Peyer's patch (tissue), 4 donors: ENCODE results near the gene SYS1. TPM values are rescaled to one million over a fixed set of nuclear protein-coding genes. Genes with fewer than 3 reads are reported as not detected.

Experiments
- DNase-seq, 3 donors: peaks; one replicate each; pipeline ENCODE4 v3.0.0-alpha.2; 2017 to 2019
- H3K27ac ChIP-seq, 4 donors: fragments of 200-600 bp; sonication (generic); one replicate each; pipeline ENCODE4 v1.5.1; 2016 to 2019
- H3K27me3 ChIP-seq, 2 donors: fragments of 200-600 bp; sonication (generic); one replicate each; pipeline ENCODE4 v1.5.1; 2019
- H3K36me3 ChIP-seq, 3 donors: fragments of 200-600 bp; sonication (generic); one replicate each; pipeline ENCODE4 v1.5.1; 2016 to 2019
- H3K4me1 ChIP-seq, 4 donors: fragments of 200-600 bp; sonication (generic); one replicate each; pipeline ENCODE4 v1.5.1; 2016 to 2019
- H3K4me3 ChIP-seq, 4 donors: fragments of 200-600 bp; sonication (generic); 1 replicate in 3 of 4; 2 replicates in 1 of 4; pipeline ENCODE4 v1.5.1; 2016 to 2019; ENCODE audit warnings: mild to moderate bottlenecking in 1 of 4
- H3K9me3 ChIP-seq, 4 donors: fragments of 200-600 bp; sonication (generic); one replicate each; pipeline ENCODE4 v1.5.1; 2016 to 2019; ENCODE audit warnings: mild to moderate bottlenecking in 1 of 4
- CTCF ChIP-seq, 6 experiments: fragments of 450-650 bp in 4 of 6; fragments of 200-600 bp in 2 of 6; sonication (generic) in 1 of 6; IDR thresholded peaks; one replicate each; pipeline ENCODE4 v1.5.1; 2017 to 2019; ENCODE audit warnings: antibody characterized with exemption in 6 of 6, mild to moderate bottlenecking in 3 of 6, moderate library complexity in 1 of 6
- POLR2A ChIP-seq, 2 donors: fragments of 450-650 bp; IDR thresholded peaks; one replicate each; pipeline ENCODE4 v1.5.1; 2017; ENCODE audit warnings: antibody characterized with exemption in 2 of 2, mild to moderate bottlenecking in 2 of 2, moderate library complexity in 2 of 2
- total RNA-seq, 4 donors: library from RNA; depleted of rRNA; stranded (reverse); fragments of >200 nt; gene quantifications; one replicate each; pipeline ENCODE4 v1.1.0, GENCODE V29; 2016

The SYS1 gene
- total RNA-seq, 4 donors from 2014 or later = 23.1 to 62.2 (median 46.9) TPM

DNA sequence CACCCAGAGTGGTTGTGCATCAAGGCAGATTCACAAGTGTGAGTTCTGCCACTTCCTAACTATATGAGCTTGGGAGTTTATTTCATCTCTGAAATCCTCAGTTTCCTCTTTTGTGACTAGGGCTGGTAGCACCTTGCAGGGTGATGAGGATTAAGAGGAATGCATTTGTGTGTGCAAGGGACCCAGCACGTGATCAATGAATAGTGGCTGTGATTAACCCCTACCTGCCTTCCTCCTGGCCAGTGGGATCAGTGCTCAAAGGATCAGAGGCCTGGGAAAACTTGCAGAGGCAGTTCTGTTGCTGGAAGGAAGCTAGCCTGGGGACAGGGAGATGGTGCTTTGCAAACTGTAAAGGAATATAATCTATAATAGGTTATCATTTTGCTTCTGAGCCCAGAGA, 22.0 kb upstream of the SYS1 start:
- DNase-seq = no peak
- no peak overlapping the region for H3K4me3 ChIP-seq
- H3K4me1 ChIP-seq = peaks cover 0 to 100% (median 19%) of the 10 kb centered on the region in 4 donors
- TF ChIP-seq CTCF (IDR thresholded peaks at IDR 0.05) (no peak), POLR2A (IDR thresholded peaks at IDR 0.05) (no peak)
- no peaks in the 10 kb centered on the region for H3K9me3 ChIP-seq
- peak overlapping the region in 2 of 4 donors; percentile 92 to 96 for H3K27ac ChIP-seq
- H3K36me3 ChIP-seq = no peaks in the 10 kb centered on the region
- H3K27me3 ChIP-seq = no peaks in the 10 kb centered on the region

DNA sequence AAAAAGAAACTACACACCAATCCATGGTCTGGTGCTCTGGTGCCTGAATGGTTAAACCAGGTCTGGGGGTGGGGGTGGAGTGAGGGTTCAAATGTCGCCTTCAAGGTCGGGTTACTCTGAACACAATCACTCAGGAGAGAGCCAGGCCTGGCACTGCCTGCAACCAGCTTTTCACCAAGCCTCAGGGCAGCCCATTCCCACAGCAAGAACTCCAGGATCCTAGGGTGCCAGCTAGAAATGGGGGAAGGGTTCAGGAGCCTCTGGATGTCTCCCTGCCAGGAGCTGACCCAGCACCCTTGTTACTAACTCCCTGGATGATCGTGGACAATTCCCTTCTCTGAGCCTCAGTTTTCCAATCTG, 21.4 kb upstream of the SYS1 start:
- no peaks in the 10 kb centered on the region for H3K9me3 ChIP-seq
- DNase-seq = no peak
- peak overlapping the region in 2 of 4 donors; percentile 73 to 90 for H3K4me3 ChIP-seq
- peaks cover 0 to 100% (median 17%) of the 10 kb centered on the region in 4 donors for H3K4me1 ChIP-seq
- TF ChIP-seq POLR2A (IDR thresholded peaks at IDR 0.05) (no peak), CTCF (IDR thresholded peaks at IDR 0.05) (no peak)
- H3K27me3 ChIP-seq = no peaks in the 10 kb centered on the region
- peak overlapping the region in 3 of 4 donors; percentile 82 to 96 (median 92) for H3K27ac ChIP-seq
- no peaks in the 10 kb centered on the region for H3K36me3 ChIP-seq

- Histone ChIP-seq H3K27me3 (no peaks in the 10 kb centered on the region), H3K36me3 (no peaks in the 10 kb centered on the region), H3K9me3 (no peaks in the 10 kb centered on the region), H3K4me1 (peaks cover 0 to 98% (median 17%) of the 10 kb centered on the region in 4 donors), H3K27ac (peak overlapping the region; percentile 1 to 96 (median 87)), H3K4me3 (peak overlapping the region in 2 of 4 donors; percentile 73 to 90)
- DNase-seq = peak in 2 of 3 donors; percentile 59 to 60
- TF ChIP-seq CTCF (IDR thresholded peaks at IDR 0.05) = no peak
- TF ChIP-seq POLR2A (IDR thresholded peaks at IDR 0.05) = no peak
These were observed 20.8 kb upstream of the SYS1 start for GRCh38 chr20:45341939-45342854.

DNA sequence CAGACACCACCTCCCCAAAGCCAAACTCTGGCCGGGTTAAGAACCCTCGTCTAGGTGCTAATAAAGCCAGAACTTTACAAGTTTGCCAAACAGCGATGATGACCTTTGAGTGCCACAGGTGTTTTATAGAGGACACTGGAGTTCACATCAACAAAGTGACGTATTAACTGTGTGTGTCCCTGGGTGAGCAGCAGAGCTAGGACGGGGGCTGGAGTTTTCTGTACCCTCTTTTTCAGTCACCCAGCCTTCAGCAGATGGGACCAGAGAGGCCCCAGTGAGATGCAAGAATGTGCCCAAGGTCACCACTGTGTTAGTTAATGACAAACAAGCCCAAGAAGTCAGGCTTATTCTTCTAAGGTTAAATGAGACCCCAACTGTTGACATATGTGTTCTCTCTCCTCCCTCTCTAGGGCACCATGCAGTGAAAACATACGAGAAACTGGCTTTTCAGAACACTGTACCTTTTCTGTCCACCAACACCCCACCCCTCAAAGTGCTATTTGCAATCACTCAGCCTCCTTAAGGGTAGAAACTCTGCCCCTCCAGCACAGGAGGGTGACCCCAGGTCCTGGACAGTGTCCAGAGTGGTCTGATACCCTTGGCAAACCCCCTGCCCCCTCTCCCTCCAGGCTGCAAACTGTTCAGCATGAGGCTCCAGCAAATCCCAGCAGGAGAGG, 20.0 kb upstream of the SYS1 start:
- Histone ChIP-seq H3K36me3 (no peaks in the 10 kb centered on the region), H3K4me1 (peaks cover 0 to 90% (median 14%) of the 10 kb centered on the region in 4 donors), H3K9me3 (no peaks in the 10 kb centered on the region), H3K27me3 (no peaks in the 10 kb centered on the region), H3K4me3 (peak overlapping the region in 2 of 4 donors; percentile 73 to 90), H3K27ac (peak overlapping the region; percentile 18 to 96 (median 87))
- TF ChIP-seq CTCF (IDR thresholded peaks at IDR 0.05) (no peak), POLR2A (IDR thresholded peaks at IDR 0.05) (no peak)
- DNase-seq = no peak

GRCh38 chr20:45343532-45344167, 19.3 kb upstream of the SYS1 start:
- Histone ChIP-seq H3K27ac (peak overlapping the region; percentile 18 to 96 (median 87)), H3K4me3 (peak overlapping the region in 2 of 4 donors; percentile 73 to 90), H3K36me3 (no peaks in the 10 kb centered on the region), H3K9me3 (no peaks in the 10 kb centered on the region), H3K4me1 (peaks cover 0 to 83% (median 8%) of the 10 kb centered on the region in 4 donors), H3K27me3 (no peaks in the 10 kb centered on the region)
- TF ChIP-seq CTCF (IDR thresholded peaks at IDR 0.05) = no peak
- no peak for TF ChIP-seq POLR2A (IDR thresholded peaks at IDR 0.05)
- peak in 2 of 3 donors; percentile 68 to 80 for DNase-seq
